GM23338 (cell line): ENCODE data around the gene SBF2. TPM values are rescaled to one million over a fixed set of nuclear protein-coding genes. Genes with fewer than 3 reads are reported as not detected.

Experiments used
- ATAC-seq: fragments of 200-7000 bp; cut with Tn5 transposase; 3 replicates; pipeline ENCODE4 v1.9.1; 2020
- DNase-seq: peaks from one replicate; pipeline ENCODE4 v3.0.0-alpha.2; 2015; ENCODE audit warnings: low spot score
- H2AFZ ChIP-seq: fragments of 200-600 bp; sonication (generic); 2 replicates; pipeline ENCODE4 v1.8.0; 2016; ENCODE audit warnings: antibody characterized with exemption, mild to moderate bottlenecking, moderate library complexity
- H3F3A ChIP-seq: fragments of 200-600 bp; sonication (generic); replicated peaks from 2 replicates; pipeline ENCODE4 v1.8.0; 2017; ENCODE audit warnings: antibody characterized with exemption, mixed run types, low read depth
- H3K27ac ChIP-seq: fragments of 200-600 bp; sonication (generic); 2 replicates; pipeline ENCODE4 v1.6.1; 2016; ENCODE audit warnings: low read depth
- H3K27me3 ChIP-seq: fragments of 200-600 bp; sonication (generic); 2 replicates; pipeline ENCODE4 v1.8.0; 2016; ENCODE audit warnings: mild to moderate bottlenecking, mixed run types, moderate library complexity; ENCODE audit not compliant: insufficient read depth
- H3K36me3 ChIP-seq: fragments of 200-600 bp; sonication (generic); 2 replicates; pipeline ENCODE4 v1.8.0; 2016; ENCODE audit warnings: mild to moderate bottlenecking; ENCODE audit not compliant: insufficient read depth
- H3K4me1 ChIP-seq: fragments of 200-600 bp; sonication (generic); 2 replicates; pipeline ENCODE4 v1.8.0; 2016; ENCODE audit warnings: mild to moderate bottlenecking, moderate library complexity; ENCODE audit not compliant: insufficient read depth
- H3K4me2 ChIP-seq: fragments of 200-600 bp; sonication (generic); 2 replicates; pipeline ENCODE4 v1.7.1; 2017; ENCODE audit warnings: mixed run types
- H3K4me3 ChIP-seq: fragments of 200-600 bp; sonication (generic); 2 replicates; pipeline ENCODE4 v1.6.1; 2016; ENCODE audit warnings: mixed run types
- H3K79me2 ChIP-seq: fragments of 200-600 bp; sonication (generic); replicated peaks from 2 replicates; pipeline ENCODE4 v1.8.0; 2017; ENCODE audit warnings: mild to moderate bottlenecking; ENCODE audit not compliant: insufficient read depth
- H3K9me2 ChIP-seq: fragments of 200-600 bp; sonication (generic); 2 replicates; pipeline ENCODE4 v1.8.0; 2017; ENCODE audit not compliant: insufficient read depth
- H4K20me1 ChIP-seq: fragments of 200-600 bp; sonication (generic); replicated peaks from 2 replicates; pipeline ENCODE4 v1.8.0; 2017; ENCODE audit warnings: mild to moderate bottlenecking; ENCODE audit not compliant: insufficient read depth
- H3K27ac Mint-ChIP-seq: 2 replicates; pipeline ENCODE4 v1.8.0; 2020; ENCODE audit warnings: inconsistent platforms, mild to moderate bottlenecking, moderate library complexity, mixed read lengths
- H3K27me3 Mint-ChIP-seq: 3 replicates; pipeline ENCODE4 v1.8.0; 2022; ENCODE audit warnings: low read depth, mild to moderate bottlenecking, moderate library complexity, mixed read lengths, inconsistent platforms; ENCODE audit not compliant: insufficient read depth, poor library complexity
- H3K36me3 Mint-ChIP-seq: 3 replicates; pipeline ENCODE4 v1.8.0; 2021; ENCODE audit warnings: low read depth, mild to moderate bottlenecking, inconsistent platforms, moderate library complexity, mixed read lengths
- H3K4me1 Mint-ChIP-seq: 3 replicates; pipeline ENCODE4 v1.8.0; 2020; ENCODE audit warnings: mild to moderate bottlenecking, inconsistent platforms, mixed read lengths
- H3K4me3 Mint-ChIP-seq: 3 replicates; pipeline ENCODE4 v1.8.0; 2021; ENCODE audit warnings: moderate library complexity, mild to moderate bottlenecking, inconsistent platforms, mixed read lengths
- H3K9me3 Mint-ChIP-seq: 3 replicates; pipeline ENCODE4 v1.8.0; 2020; ENCODE audit warnings: moderate library complexity, mild to moderate bottlenecking, inconsistent platforms, mixed read lengths
- CREB1 ChIP-seq: fragments of 250-450 bp; sonication (Bioruptor Pico); IDR thresholded peaks from 2 replicates; pipeline ENCODE4 v1.5.0; 2020; ENCODE audit warnings: low read depth, mild to moderate bottlenecking, moderate library complexity
- CTCF ChIP-seq, 2 experiments: fragments of 200-600 bp in 1 of 2; sonication (generic) in 1 of 2; conservative IDR thresholded peaks; 2 replicates each; pipeline versions ENCODE4 v1.5.1 to v1.6.1; 2016 to 2017; ENCODE audit warnings: antibody characterized with exemption in 2 of 2, low read depth in 2 of 2, mild to moderate bottlenecking in 2 of 2, moderate library complexity in 1 of 2
- ETS1 ChIP-seq: IDR thresholded peaks from 2 replicates; pipeline ENCODE4 v1.6.1; 2016; ENCODE audit warnings: antibody characterized with exemption
- EZH2 ChIP-seq: fragments of 200-600 bp; sonication (generic); IDR thresholded peaks from one replicate; pipeline ENCODE4 v1.8.0; 2017; ENCODE audit warnings: antibody characterized with exemption, mild to moderate bottlenecking, low read depth; ENCODE audit not compliant: unreplicated experiment
- EZH2phosphoT487 ChIP-seq: fragments of 200-600 bp; sonication (generic); IDR thresholded peaks from one replicate; pipeline ENCODE4 v1.8.1; 2018; ENCODE audit warnings: antibody characterized with exemption; ENCODE audit not compliant: unreplicated experiment
- JUNB ChIP-seq: IDR thresholded peaks from one replicate; pipeline ENCODE4 v1.6.1; 2016; ENCODE audit warnings: antibody characterized with exemption; ENCODE audit not compliant: unreplicated experiment
- NANOG ChIP-seq: IDR thresholded peaks from 2 replicates; pipeline ENCODE4 v1.6.1; 2016; ENCODE audit warnings: antibody characterized with exemption, borderline replicate concordance
- POLR2AphosphoS5 ChIP-seq: IDR thresholded peaks from 2 replicates; pipeline ENCODE4 v1.6.1; 2016; ENCODE audit warnings: antibody characterized with exemption, low read depth
- REST ChIP-seq: IDR thresholded peaks from one replicate; pipeline ENCODE4 v1.6.1; 2018; ENCODE audit warnings: antibody characterized with exemption; ENCODE audit not compliant: unreplicated experiment
- STAT1 ChIP-seq: IDR thresholded peaks from one replicate; pipeline ENCODE4 v1.6.1; 2016; ENCODE audit warnings: antibody characterized with exemption; ENCODE audit not compliant: unreplicated experiment
- ZNF114 ChIP-seq: fragments of 250-450 bp; sonication (Bioruptor Pico); IDR thresholded peaks from 2 replicates; pipeline ENCODE4 v1.5.0; 2020; ENCODE audit warnings: mild to moderate bottlenecking, moderate library complexity
- ZNF331 ChIP-seq: fragments of 250-450 bp; sonication (Bioruptor Pico); IDR thresholded peaks from 2 replicates; pipeline ENCODE4 v1.5.0; 2020; ENCODE audit warnings: low read depth, mild to moderate bottlenecking, moderate library complexity
- polyA plus RNA-seq: library from polyadenylated mRNA; unstranded; fragments of >200 nt; fragmentation: Nextera tagmentation; extraction: Ambion mirVana; gene quantifications from 2 replicates; pipeline ENCODE4 v1.2.1, GENCODE V29; 2016
- total RNA-seq: library from RNA; depleted of rRNA; stranded (reverse); fragments of >200 nt; shearing (Covaris generic); gene quantifications from 2 replicates; pipeline ENCODE4 v1.2.3, GENCODE V29; 2014
- TF ChIP-seq, protein P1 (sequence below): fragments of 250-450 bp; sonication (Bioruptor Pico); IDR thresholded peaks from 2 replicates; pipeline ENCODE4 v1.5.0; 2020; ENCODE audit warnings: mild to moderate bottlenecking, moderate library complexity

SBF2 gene
- total and polyA plus RNA-seq, 2 experiments from 2014 or later: 25.6 to 53.5 TPM

DNA sequence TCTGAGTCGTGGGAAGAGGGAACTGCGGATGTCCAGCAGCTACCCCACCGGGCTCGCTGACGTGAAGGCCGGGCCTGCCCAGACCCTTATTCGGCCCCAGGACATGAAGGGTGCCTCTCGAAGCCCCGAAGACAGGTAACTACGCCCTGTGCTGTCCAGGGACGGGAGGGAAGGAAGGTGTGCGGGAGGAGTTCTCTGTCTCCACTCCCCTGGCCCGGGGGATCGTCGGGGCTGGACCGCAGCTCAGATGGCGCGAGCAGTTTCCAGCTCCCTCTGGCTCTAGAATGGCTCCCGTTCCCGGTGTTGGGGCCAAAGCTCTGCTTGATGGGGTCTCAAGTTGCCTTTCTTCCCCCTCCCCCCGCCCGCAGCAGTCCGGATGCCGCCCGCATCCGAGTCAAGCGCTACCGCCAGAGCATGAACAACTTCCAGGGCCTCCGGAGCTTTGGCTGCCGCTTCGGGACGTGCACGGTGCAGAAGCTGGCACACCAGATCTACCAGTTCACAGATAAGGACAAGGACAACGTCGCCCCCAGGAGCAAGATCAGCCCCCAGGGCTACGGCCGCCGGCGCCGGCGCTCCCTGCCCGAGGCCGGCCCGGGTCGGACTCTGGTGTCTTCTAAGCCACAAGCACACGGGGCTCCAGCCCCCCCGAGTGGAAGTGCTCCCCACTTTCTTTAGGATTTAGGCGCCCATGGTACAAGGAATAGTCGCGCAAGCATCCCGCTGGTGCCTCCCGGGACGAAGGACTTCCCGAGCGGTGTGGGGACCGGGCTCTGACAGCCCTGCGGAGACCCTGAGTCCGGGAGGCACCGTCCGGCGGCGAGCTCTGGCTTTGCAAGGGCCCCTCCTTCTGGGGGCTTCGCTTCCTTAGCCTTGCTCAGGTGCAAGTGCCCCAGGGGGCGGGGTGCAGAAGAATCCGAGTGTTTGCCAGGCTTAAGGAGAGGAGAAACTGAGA, 12.2 kb upstream of the SBF2 start:
- H3K27ac ChIP-seq: no peak overlapping the region
- H3K9me2 ChIP-seq: no peaks in the 10 kb centered on the region
- peak overlapping the region; percentile 79 for H3K4me3 Mint-ChIP-seq
- H3K36me3 Mint-ChIP-seq: peaks cover 39% of the 10 kb centered on the region
- no peaks in the 10 kb centered on the region for H3K36me3 ChIP-seq
- H2AFZ ChIP-seq: no peak overlapping the region
- H3K27me3 Mint-ChIP-seq: peaks cover 50% of the 10 kb centered on the region
- peaks cover 26% of the 10 kb centered on the region for H3K4me1 ChIP-seq
- peak; percentile 75 for DNase-seq
- H3K79me2 ChIP-seq: peaks cover 23% of the 10 kb centered on the region
- H3K4me3 ChIP-seq: peak overlapping the region; percentile 92
- H3K27ac Mint-ChIP-seq: peak overlapping the region; percentile 84
- no peak; the same call in 2 of the 3 replicates for ATAC-seq
- peak overlapping the region; percentile 69 for H3K4me2 ChIP-seq
- H3K4me1 Mint-ChIP-seq: peaks cover 36% of the 10 kb centered on the region
- peaks cover 8% of the 10 kb centered on the region for H3K9me3 Mint-ChIP-seq
- H4K20me1 ChIP-seq: peaks cover 5% of the 10 kb centered on the region; the same call in 1 of the 2 replicates
- peaks cover 21% of the 10 kb centered on the region for H3F3A ChIP-seq
- H3K27me3 ChIP-seq: peaks cover 68% of the 10 kb centered on the region
- TF ChIP-seq ETS1: no peak
- peak; percentile 35; the same call in 1 of the 2 replicates for TF ChIP-seq POLR2AphosphoS5
- TF ChIP-seq JUNB: no peak
- TF ChIP-seq REST: no peak
- TF ChIP-seq CTCF (conservative IDR thresholded peaks at IDR 0.05; ENCODE audit: low read depth in 2 of 2): 0 out of 4 replicates have a peak, but pooled peaks of 1 of the 2 experiments have one; percentile 23
- no peak for TF ChIP-seq ZNF114 (CRISPR knock-in tag)
- TF ChIP-seq NANOG: no peak
- TF ChIP-seq, protein P1, sequence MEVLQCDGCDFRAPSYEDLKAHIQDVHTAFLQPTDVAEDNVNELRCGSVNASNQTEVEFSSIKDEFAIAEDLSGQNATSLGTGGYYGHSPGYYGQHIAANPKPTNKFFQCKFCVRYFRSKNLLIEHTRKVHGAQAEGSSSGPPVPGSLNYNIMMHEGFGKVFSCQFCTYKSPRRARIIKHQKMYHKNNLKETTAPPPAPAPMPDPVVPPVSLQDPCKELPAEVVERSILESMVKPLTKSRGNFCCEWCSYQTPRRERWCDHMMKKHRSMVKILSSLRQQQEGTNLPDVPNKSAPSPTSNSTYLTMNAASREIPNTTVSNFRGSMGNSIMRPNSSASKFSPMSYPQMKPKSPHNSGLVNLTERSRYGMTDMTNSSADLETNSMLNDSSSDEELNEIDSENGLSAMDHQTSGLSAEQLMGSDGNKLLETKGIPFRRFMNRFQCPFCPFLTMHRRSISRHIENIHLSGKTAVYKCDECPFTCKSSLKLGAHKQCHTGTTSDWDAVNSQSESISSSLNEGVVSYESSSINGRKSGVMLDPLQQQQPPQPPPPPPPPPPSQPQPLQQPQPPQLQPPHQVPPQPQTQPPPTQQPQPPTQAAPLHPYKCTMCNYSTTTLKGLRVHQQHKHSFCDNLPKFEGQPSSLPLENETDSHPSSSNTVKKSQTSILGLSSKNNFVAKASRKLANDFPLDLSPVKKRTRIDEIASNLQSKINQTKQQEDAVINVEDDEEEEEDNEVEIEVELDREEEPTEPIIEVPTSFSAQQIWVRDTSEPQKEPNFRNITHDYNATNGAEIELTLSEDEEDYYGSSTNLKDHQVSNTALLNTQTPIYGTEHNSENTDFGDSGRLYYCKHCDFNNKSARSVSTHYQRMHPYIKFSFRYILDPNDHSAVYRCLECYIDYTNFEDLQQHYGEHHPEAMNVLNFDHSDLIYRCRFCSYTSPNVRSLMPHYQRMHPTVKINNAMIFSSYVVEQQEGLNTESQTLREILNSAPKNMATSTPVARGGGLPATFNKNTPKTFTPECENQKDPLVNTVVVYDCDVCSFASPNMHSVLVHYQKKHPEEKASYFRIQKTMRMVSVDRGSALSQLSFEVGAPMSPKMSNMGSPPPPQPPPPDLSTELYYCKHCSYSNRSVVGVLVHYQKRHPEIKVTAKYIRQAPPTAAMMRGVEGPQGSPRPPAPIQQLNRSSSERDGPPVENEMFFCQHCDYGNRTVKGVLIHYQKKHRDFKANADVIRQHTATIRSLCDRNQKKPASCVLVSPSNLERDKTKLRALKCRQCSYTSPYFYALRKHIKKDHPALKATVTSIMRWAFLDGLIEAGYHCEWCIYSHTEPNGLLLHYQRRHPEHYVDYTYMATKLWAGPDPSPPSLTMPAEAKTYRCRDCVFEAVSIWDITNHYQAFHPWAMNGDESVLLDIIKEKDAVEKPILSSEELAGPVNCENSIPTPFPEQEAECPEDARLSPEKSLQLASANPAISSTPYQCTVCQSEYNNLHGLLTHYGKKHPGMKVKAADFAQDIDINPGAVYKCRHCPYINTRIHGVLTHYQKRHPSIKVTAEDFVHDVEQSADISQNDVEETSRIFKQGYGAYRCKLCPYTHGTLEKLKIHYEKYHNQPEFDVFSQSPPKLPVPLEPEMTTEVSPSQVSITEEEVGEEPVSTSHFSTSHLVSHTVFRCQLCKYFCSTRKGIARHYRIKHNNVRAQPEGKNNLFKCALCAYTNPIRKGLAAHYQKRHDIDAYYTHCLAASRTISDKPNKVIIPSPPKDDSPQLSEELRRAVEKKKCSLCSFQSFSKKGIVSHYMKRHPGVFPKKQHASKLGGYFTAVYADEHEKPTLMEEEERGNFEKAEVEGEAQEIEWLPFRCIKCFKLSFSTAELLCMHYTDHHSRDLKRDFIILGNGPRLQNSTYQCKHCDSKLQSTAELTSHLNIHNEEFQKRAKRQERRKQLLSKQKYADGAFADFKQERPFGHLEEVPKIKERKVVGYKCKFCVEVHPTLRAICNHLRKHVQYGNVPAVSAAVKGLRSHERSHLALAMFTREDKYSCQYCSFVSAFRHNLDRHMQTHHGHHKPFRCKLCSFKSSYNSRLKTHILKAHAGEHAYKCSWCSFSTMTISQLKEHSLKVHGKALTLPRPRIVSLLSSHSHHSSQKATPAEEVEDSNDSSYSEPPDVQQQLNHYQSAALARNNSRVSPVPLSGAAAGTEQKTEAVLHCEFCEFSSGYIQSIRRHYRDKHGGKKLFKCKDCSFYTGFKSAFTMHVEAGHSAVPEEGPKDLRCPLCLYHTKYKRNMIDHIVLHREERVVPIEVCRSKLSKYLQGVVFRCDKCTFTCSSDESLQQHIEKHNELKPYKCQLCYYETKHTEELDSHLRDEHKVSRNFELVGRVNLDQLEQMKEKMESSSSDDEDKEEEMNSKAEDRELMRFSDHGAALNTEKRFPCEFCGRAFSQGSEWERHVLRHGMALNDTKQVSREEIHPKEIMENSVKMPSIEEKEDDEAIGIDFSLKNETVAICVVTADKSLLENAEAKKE (CRISPR knock-in tag): no peak
- TF ChIP-seq EZH2phosphoT487: no peak
- no peak for TF ChIP-seq STAT1
- peak; percentile 61 for TF ChIP-seq EZH2
- no peak for TF ChIP-seq CREB1
- TF ChIP-seq ZNF331 (CRISPR knock-in tag): no peak
